Ascending aorta (tissue), 2 donors: ENCODE measurements around the gene PRMT2. TPM values are rescaled to one million over a fixed set of nuclear protein-coding genes. Genes with fewer than 3 reads are reported as not detected.

Experiments
- DNase-seq, 2 donors: peaks; one replicate each; pipeline ENCODE4 v3.0.0-alpha.2; 2019; ENCODE audit warnings: low spot score in 2 of 2
- H3K27ac ChIP-seq, 2 donors: fragments of 200-600 bp; sonication (generic); one replicate each; pipeline ENCODE4 v1.5.1; 2016 to 2017; ENCODE audit warnings: mild to moderate bottlenecking in 1 of 2
- H3K27me3 ChIP-seq: fragments of 200-600 bp; sonication (generic); one replicate; pipeline ENCODE4 v1.5.1; 2017
- H3K36me3 ChIP-seq, 2 donors: fragments of 200-600 bp; sonication (generic); one replicate each; pipeline ENCODE4 v1.5.1; 2016
- H3K4me1 ChIP-seq, 2 donors: fragments of 200-600 bp; sonication (generic); one replicate each; pipeline ENCODE4 v1.5.1; 2016 to 2017; ENCODE audit warnings: mild to moderate bottlenecking in 1 of 2
- H3K4me3 ChIP-seq, 2 donors: fragments of 200-600 bp; sonication (generic); one replicate each; pipeline ENCODE4 v1.5.1; 2016 to 2017; ENCODE audit warnings: mild to moderate bottlenecking in 1 of 2
- H3K9me3 ChIP-seq, 2 donors: fragments of 200-600 bp; sonication (generic); one replicate each; pipeline ENCODE4 v1.5.1; 2016
- CTCF ChIP-seq, 3 experiments: fragments of 200-600 bp in 2 of 3; fragments of 450-650 bp in 1 of 3; sonication (generic) in 2 of 3; IDR thresholded peaks; one replicate each; pipeline ENCODE4 v1.5.1; 2016 to 2019; ENCODE audit warnings: antibody characterized with exemption in 3 of 3, mild to moderate bottlenecking in 1 of 3, moderate library complexity in 1 of 3
- intact Hi-C: fragments of 100-400 bp; cut with DNase I; formaldehyde crosslinking; loops from one replicate; pipeline ENCODE4 v1.15.1; 2023
- total RNA-seq: library from RNA; depleted of rRNA; stranded (reverse); fragments of >200 nt; gene quantifications from one replicate; pipeline ENCODE4 v1.1.0, GENCODE V29; 2016

PRMT2 gene
- total RNA-seq, 1 donor from 2014 or later = 23.3 TPM

- Histone ChIP-seq H3K27ac (no peak overlapping the region), H3K27me3 (no peaks in the 10 kb centered on the region), H3K9me3 (no peaks in the 10 kb centered on the region), H3K4me3 (peak overlapping the region; percentile 28 to 56), H3K36me3 (peaks cover 26 to 44% of the 10 kb centered on the region in 2 donors), H3K4me1 (peaks cover 0 to 6% of the 10 kb centered on the region in 2 donors)
- intact Hi-C loops = no loop called here
- no peak for DNase-seq
- no peak for TF ChIP-seq CTCF (IDR thresholded peaks at IDR 0.05)
These were observed 26.8 kb downstream of the PRMT2 start for GRCh38 chr21:46662367-46662654.

DNA sequence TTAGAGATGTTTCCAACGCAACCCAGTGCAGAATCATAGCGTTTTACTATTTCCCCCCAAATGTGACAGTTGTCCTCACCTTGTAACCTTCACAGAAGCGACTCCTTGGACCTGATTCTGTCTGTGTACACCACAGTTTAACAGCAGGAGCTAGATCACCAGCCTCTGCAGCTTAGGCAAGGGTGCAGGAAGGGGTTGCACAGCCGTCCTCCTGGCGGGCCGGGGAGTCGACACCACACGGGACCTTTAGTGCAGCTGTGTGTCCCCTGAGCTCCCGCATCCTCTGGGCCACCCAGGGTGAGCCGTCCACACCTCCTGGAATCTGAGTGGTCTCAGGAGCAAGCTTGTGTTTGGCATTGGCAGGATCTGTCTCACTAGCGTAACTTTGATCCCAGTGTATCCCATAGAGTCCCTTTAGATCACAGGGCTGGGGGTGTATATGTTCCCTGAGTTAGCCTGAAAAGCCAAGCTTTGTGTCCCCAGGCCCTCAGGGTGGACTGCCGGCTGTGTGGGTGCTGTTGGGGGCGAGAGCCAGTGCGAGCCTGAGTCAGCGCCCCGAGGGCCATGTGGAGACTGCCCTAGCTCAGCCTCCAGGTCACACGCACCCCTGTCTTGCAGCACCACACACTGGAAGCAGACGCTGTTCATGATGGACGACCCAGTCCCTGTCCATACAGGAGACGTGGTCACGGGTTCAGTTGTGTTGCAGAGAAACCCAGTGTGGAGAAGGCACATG lies 27.5 kb downstream of the PRMT2 start:
- H3K27ac ChIP-seq = no peak overlapping the region
- no peak for DNase-seq
- intact Hi-C loops = no loop called here
- no peak for TF ChIP-seq CTCF (IDR thresholded peaks at IDR 0.05)
- H3K4me1 ChIP-seq = peaks cover 0 to 10% of the 10 kb centered on the region in 2 donors
- H3K4me3 ChIP-seq = no peak overlapping the region
- H3K27me3 ChIP-seq = no peaks in the 10 kb centered on the region
- peaks cover 26 to 44% of the 10 kb centered on the region in 2 donors for H3K36me3 ChIP-seq
- no peaks in the 10 kb centered on the region for H3K9me3 ChIP-seq

- no peaks in the 10 kb centered on the region for H3K27me3 ChIP-seq
- no peak for TF ChIP-seq CTCF (IDR thresholded peaks at IDR 0.05)
- peaks cover 0 to 10% of the 10 kb centered on the region in 2 donors for H3K4me1 ChIP-seq
- intact Hi-C loops = no loop called here
- no peak overlapping the region for H3K27ac ChIP-seq
- H3K9me3 ChIP-seq = no peaks in the 10 kb centered on the region
- no peak overlapping the region for H3K4me3 ChIP-seq
- DNase-seq = no peak
- peaks cover 17 to 39% of the 10 kb centered on the region in 2 donors for H3K36me3 ChIP-seq
These were observed 28.3 kb downstream of the PRMT2 start for GRCh38 chr21:46663754-46664153.

GRCh38 chr21:46664316-46664995 lies 29.0 kb downstream of the PRMT2 start:
- DNase-seq = no peak
- Histone ChIP-seq H3K4me1 (peaks cover 0 to 10% of the 10 kb centered on the region in 2 donors), H3K27me3 (no peaks in the 10 kb centered on the region), H3K36me3 (peaks cover 13 to 34% of the 10 kb centered on the region in 2 donors), H3K4me3 (no peak overlapping the region), H3K9me3 (no peaks in the 10 kb centered on the region), H3K27ac (no peak overlapping the region)
- intact Hi-C loops = no loop called here
- no peak for TF ChIP-seq CTCF (IDR thresholded peaks at IDR 0.05)

DNA sequence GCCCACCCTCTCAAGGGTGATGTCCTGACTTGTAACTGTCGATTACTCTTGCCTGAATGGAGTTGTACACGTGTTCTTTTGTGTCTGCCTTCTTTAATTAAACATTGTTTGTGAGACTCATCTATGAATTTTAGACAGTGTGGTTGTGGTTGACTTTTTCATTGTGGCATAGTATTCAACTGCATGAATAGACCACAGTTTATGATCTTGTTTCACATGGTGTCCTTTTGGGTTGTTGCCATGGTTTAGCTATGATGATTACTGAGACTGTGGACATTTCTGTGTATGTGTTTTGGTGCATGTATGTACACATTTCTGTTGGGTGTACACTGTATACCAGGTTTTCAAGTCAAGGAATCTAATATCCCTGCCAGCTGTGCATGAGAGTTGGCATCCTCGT lies 30.1 kb downstream of the PRMT2 start:
- H3K4me1 ChIP-seq = peaks cover 0 to 10% of the 10 kb centered on the region in 2 donors

More for the DNA sequence above, 30.1 kb downstream of the PRMT2 start:
- H3K9me3 ChIP-seq = no peaks in the 10 kb centered on the region
- no peak overlapping the region for H3K4me3 ChIP-seq
- H3K36me3 ChIP-seq = peaks cover 13 to 30% of the 10 kb centered on the region in 2 donors
- H3K27me3 ChIP-seq = no peaks in the 10 kb centered on the region
- H3K27ac ChIP-seq = no peak overlapping the region
- TF ChIP-seq CTCF (IDR thresholded peaks at IDR 0.05) = no peak
- DNase-seq = no peak
- intact Hi-C loops = no loop called here
